Measurements from ENCODE around the gene TAOK3. TPM values are rescaled to one million over a fixed set of nuclear protein-coding genes. Genes with fewer than 3 reads are reported as not detected.

TAOK3 gene
- total and polyA plus RNA-seq, 2 of the 8 experiments (the other 6 are each of a cell fraction or from before 2014, with no cell fraction given) = 5.2 to 9.3 TPM

GRCh38 chr12:118302053-118302452, 70.7 kb downstream of the TAOK3 start:
- FAIRE-seq (no peak), DNase-seq (ENCODE audit: low read depth in 1 of 2, low spot score in 2 of 2) (no peak)
- Histone ChIP-seq H3K14ac (ENCODE audit: insufficient read length) (no peak overlapping the region), H2AK5ac (ENCODE audit: low read depth, low read length) (no peak overlapping the region), H3K27me3 (replicated peaks in 1 of 4; ENCODE audit: control insufficient read depth in 3 of 4, extremely low read depth in 1 of 4, insufficient read depth in 3 of 4, low read length in 3 of 4) (no peaks in the 10 kb centered on the region), H3K79me2 (ENCODE audit: control insufficient read depth in 1 of 2, insufficient read depth in 2 of 2, low read length in 2 of 2) (no peaks in the 10 kb centered on the region), H3K23ac (ENCODE audit: insufficient read length) (no peak overlapping the region), H4K5ac (ENCODE audit: insufficient read length, low read depth, low read length) (no peak overlapping the region), H3K4me3 (ENCODE audit: extremely low read depth in 1 of 4, insufficient read depth in 2 of 4, low read depth in 3 of 4, low read length in 4 of 4) (no peak overlapping the region), H2BK15ac (ENCODE audit: low read length) (no peak overlapping the region), H3K23me2 (ENCODE audit: low read depth, low read length) (no peaks in the 10 kb centered on the region), H4K8ac (ENCODE audit: extremely low read depth, insufficient read depth, low read length) (no peak overlapping the region), H3K36me3 (ENCODE audit: control insufficient read depth in 2 of 4, insufficient read depth in 4 of 4, low read length in 3 of 4) (no peaks in the 10 kb centered on the region), H3K9ac (replicated peaks in 1 of 4; ENCODE audit: extremely low read depth in 1 of 4, low read depth in 3 of 4, low read length in 3 of 4) (no peak overlapping the region), H3K9me3 (ENCODE audit: insufficient read depth in 2 of 2, low read depth in 1 of 2, low read length in 1 of 2) (no peaks in the 10 kb centered on the region), H3K18ac (ENCODE audit: extremely low read depth, low read length) (no peak overlapping the region), H2AFZ (ENCODE audit: low read length) (no peak overlapping the region), H3K4me2 (ENCODE audit: insufficient read depth in 1 of 2, low read depth in 2 of 2, low read length in 2 of 2) (no peak overlapping the region), H4K91ac (replicated peaks; ENCODE audit: insufficient read length, low read length) (no peak overlapping the region), H3K27ac (ENCODE audit: low read depth, low read length) (no peak overlapping the region), H2BK5ac (ENCODE audit: low read depth, low read length) (no peak overlapping the region), H2BK12ac (ENCODE audit: low read depth, low read length) (no peak overlapping the region), H2BK120ac (replicated peaks; ENCODE audit: low read depth, low read length) (no peak overlapping the region), H4K20me1 (replicated peaks in 1 of 2; ENCODE audit: control insufficient read depth in 1 of 2, insufficient read depth in 2 of 2, low read length in 2 of 2) (no peaks in the 10 kb centered on the region), H2BK20ac (ENCODE audit: low read length) (no peak overlapping the region), H3K4ac (replicated peaks; ENCODE audit: insufficient read length, low read depth, low read length) (no peak overlapping the region), H3K4me1 (replicated peaks in 1 of 4; ENCODE audit: control insufficient read depth in 3 of 4, insufficient read depth in 4 of 4, low read length in 3 of 4) (no peaks in the 10 kb centered on the region; a peak in 1 of 7 replicates), H3K56ac (replicated peaks; ENCODE audit: insufficient read length, low read depth, low read length) (no peak overlapping the region), H3K79me1 (ENCODE audit: low read depth, low read length) (no peaks in the 10 kb centered on the region)
- POLR2A ChIA-PET (ENCODE audit: partially characterized antibody) = no interaction called here
- TF ChIP-seq MAX (IDR thresholded peaks at IDR 0.05) (no peak), JUND (IDR thresholded peaks at IDR 0.05; ENCODE audit: low read length) (no peak), SUZ12 (IDR thresholded peaks at IDR 0.05; ENCODE audit: low read length) (no peak)
- CTCF ChIA-PET (ENCODE audit: partially characterized antibody) = interaction anchor here (1.1 kb wide), 1 partner anchor 51 kb away, joined by 3 read pairs; no protein-coding TSS in a partner anchor
